GM18508 (cell line): ENCODE results near the gene TRMT2A.
"Not testable (repeated sequence)": the region's sequence is repeated elsewhere in the genome, so short reads cannot be mapped to it uniquely, and the experiment has no call there.

Source experiments
- ATAC-seq: cut with Tn5 transposase; IDR thresholded peaks from one replicate; pipeline ENCODE4 v1.9.1; 2021; ENCODE audit warnings: moderate number of reproducible peaks; ENCODE audit not compliant: insufficient read depth, unreplicated experiment

TRMT2A gene

GRCh38 chr22:20116951-20117632, at the start of gene TRMT2A:
Gene TRMT2A (minus strand): TSS chr22:20117226. CDS start chr22:20116906, 320 bp downstream.
- ATAC-seq = peak; percentile 48

- no peak for ATAC-seq
Measured at GRCh38 chr22:20166703-20167102, 49.7 kb upstream of the TRMT2A start.

GRCh38 chr22:20165913-20166312, 48.9 kb upstream of the TRMT2A start:
- ATAC-seq = no peak

- ATAC-seq = no peak
Measured at GRCh38 chr22:20165421-20165820, 48.4 kb upstream of the TRMT2A start.

GRCh38 chr22:20164863-20165262, 47.8 kb upstream of the TRMT2A start:
- no peak for ATAC-seq

- no peak for ATAC-seq
Measured at GRCh38 chr22:20160041-20160440, 43.0 kb upstream of the TRMT2A start.

GRCh38 chr22:20159531-20159930, 42.5 kb upstream of the TRMT2A start:
- not testable (repeated sequence) for ATAC-seq

- ATAC-seq = no peak
Measured at GRCh38 chr22:20159076-20159475, 42.0 kb upstream of the TRMT2A start.

- ATAC-seq = no peak
Measured at GRCh38 chr22:20158391-20159036, 41.5 kb upstream of the TRMT2A start.

- ATAC-seq = no peak
Measured at GRCh38 chr22:20157430-20158183, 40.6 kb upstream of the TRMT2A start.

GRCh38 chr22:20156611-20157429, 39.8 kb upstream of the TRMT2A start:
- ATAC-seq = no peak

- no peak for ATAC-seq
Measured at GRCh38 chr22:20156042-20156389, 39.0 kb upstream of the TRMT2A start.

- no peak for ATAC-seq
Measured at GRCh38 chr22:20155330-20156041, 38.5 kb upstream of the TRMT2A start.

- ATAC-seq = no peak
Measured at GRCh38 chr22:20154602-20155187, 37.7 kb upstream of the TRMT2A start.

- no peak for ATAC-seq
Measured at GRCh38 chr22:20153945-20154344, 36.9 kb upstream of the TRMT2A start.

GRCh38 chr22:20152464-20152890, 35.5 kb upstream of the TRMT2A start:
- no peak for ATAC-seq

- ATAC-seq = no peak
Measured at GRCh38 chr22:20151276-20151588, 34.2 kb upstream of the TRMT2A start.

GRCh38 chr22:20150381-20151275, 33.6 kb upstream of the TRMT2A start, which contains the start of gene CCDC188:
Gene CCDC188 (minus strand): TSS chr22:20151055. CDS start chr22:20150986, 69 bp downstream.
- ATAC-seq = no peak
